OCI-M2 (cell line): ENCODE data around the gene TIGD1.

Experiments used
- DNase-seq: peaks from one replicate; lab custom pipeline; 2025; ENCODE audit not compliant: unreplicated experiment; lab: John Stamatoyannopoulos, UW

Gene TIGD1

GRCh38 chr2:232502911-232503808, 47.2 kb downstream of the TIGD1 start:
- DNase-seq: no peak

- DNase-seq: no peak
These were observed 47.8 kb downstream of the TIGD1 start for GRCh38 chr2:232502511-232502910.

DNA sequence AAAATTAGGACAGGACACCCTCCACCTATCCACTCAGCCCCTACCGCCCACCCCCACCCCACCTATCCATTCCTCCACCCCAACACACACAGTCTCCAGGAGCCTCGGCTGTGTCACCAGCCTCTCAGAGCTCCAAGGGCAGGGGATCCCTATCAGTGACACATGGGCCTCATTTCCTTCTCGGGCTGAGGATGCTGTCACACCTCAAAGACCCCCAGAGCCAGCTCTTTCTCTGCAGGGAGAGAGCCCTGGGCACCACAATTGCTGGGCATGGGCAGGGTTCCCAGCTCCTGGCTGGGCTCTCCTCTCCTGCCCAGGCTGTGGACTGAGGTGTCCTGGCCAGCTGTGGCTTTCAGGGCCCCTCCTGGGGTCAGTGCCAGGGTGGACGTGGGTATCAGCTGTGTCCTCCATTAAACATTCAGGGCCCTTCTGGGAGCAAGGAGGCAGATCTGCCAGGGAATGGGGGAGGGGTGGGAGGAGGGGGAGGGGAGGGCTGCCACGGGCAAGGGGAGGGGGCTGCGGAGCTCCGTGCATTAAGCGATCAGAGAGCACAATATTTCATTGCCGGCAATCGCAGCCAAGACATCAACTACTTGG, 48.5 kb downstream of the TIGD1 start:
- DNase-seq: no peak

DNA sequence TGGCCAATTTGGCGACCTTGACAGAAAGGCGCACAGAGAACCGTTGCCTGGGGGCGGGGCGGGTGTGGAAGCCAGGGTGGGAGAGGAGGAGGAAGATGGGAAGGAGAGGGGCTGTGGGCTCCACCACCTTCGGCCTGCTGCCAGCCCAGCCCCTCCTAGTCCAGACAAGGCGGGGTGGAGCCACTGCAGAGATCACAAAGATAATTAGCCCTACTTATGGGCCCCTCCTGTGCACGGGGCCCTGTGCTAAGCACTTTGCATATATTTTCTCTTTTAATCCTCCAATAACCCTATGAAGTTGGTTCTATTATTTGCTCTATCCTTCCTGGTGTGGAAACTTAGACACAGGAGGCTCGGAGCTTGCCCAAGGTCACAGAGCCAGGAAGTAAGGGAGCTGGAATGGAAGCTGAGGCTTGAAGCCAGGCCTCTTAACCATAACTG, 49.0 kb downstream of the TIGD1 start:
- DNase-seq: no peak

GRCh38 chr2:232498452-232498851, 51.9 kb downstream of the TIGD1 start:
- DNase-seq: no peak
